Measurements from ENCODE around the gene GFOD2.
"Not testable (repeated sequence)": the region's sequence is repeated elsewhere in the genome, so short reads cannot be mapped to it uniquely, and the experiment has no call there.

GFOD2 gene

GRCh38 chr16:67702130-67702529, 17.0 kb downstream of the GFOD2 start:
- no peak for DNase-seq (ENCODE audit: low spot score)

DNA sequence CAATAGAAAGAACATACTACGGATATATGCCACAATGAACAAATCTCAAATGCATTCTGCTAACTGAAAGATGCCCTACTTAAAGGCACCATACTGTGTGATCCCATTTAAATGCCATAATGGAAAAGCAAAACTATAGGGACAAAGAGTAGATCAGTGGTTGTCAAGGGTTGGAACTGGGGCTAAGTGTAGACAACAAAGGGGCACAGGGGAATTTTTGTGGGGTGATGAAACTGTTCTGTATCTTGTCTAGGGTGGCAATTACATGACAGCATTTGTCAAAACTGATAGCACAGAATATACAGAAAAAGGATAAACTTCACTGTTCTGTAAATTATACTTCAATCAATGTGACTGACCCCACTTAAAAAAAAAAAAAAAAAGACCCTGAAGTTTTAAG, 17.7 kb downstream of the GFOD2 start:
- no peak for DNase-seq (ENCODE audit: low spot score)

DNA sequence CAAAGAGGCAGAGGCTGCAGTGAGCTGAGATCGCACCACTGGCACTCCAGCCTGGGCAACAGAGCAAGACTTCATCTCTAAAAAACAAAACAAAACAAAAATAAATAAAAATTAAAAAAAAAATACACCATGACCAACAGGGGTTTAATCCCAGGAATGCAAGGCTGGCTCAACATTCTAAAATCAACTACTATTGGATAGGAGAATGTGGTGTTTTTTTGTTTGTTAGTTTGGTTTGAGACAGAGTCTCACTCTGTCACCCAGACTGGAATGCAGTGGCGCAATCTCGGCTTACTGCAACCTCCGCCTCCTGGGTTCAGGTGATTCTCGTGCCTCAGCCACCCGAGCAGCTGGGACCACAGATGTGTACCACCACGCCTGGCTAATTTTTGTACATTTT, 19.9 kb downstream of the GFOD2 start:
- DNase-seq (ENCODE audit: low spot score), result no peak

- no peak for DNase-seq (ENCODE audit: low spot score)
These were observed 21.5 kb downstream of the GFOD2 start for GRCh38 chr16:67697422-67698185.

- DNase-seq (ENCODE audit: low spot score), result no peak
These were observed 24.5 kb downstream of the GFOD2 start for GRCh38 chr16:67694611-67695010.

- not testable (repeated sequence) for DNase-seq (ENCODE audit: low spot score)
These were observed 25.4 kb downstream of the GFOD2 start for GRCh38 chr16:67693517-67694285.

DNA sequence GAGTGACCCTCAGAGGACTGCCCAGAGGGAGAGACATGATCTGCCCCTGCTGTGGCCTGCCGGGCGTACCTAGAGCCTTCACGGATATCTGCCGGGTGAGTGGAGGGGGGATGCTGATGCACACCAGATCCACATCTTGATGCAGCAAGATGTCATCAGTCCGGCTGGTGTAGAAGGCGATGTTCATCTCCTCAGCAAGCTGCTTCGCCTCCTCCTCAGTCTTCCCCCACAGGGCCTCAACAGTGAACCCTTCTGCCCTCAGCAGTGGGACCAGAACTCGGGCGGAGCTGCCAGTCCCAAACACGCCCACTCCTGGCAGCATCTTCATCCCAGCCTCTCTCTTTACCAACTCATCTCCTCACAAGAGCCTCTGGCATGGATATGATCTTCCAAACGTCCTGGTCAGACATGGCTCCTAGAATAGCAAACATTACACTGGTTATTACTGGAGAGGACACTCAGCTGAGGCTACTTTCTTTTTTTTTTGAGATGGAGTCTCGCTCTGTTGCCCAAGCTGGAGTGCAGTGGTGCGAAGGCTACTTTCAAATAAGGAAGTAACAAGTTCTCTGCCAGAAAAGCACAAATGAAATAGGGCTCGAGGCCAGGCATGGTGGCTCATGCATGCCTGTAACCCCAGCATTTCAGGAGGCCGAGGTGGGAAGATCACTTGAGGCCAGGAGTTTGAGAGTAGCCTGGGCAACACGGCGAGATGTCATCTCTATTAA, 33.6 kb downstream of the GFOD2 start:
- DNase-seq (ENCODE audit: low spot score), result peak; percentile 34

GRCh38 chr16:67683767-67684166, 35.3 kb downstream of the GFOD2 start:
- no peak for DNase-seq (ENCODE audit: low spot score)

DNA sequence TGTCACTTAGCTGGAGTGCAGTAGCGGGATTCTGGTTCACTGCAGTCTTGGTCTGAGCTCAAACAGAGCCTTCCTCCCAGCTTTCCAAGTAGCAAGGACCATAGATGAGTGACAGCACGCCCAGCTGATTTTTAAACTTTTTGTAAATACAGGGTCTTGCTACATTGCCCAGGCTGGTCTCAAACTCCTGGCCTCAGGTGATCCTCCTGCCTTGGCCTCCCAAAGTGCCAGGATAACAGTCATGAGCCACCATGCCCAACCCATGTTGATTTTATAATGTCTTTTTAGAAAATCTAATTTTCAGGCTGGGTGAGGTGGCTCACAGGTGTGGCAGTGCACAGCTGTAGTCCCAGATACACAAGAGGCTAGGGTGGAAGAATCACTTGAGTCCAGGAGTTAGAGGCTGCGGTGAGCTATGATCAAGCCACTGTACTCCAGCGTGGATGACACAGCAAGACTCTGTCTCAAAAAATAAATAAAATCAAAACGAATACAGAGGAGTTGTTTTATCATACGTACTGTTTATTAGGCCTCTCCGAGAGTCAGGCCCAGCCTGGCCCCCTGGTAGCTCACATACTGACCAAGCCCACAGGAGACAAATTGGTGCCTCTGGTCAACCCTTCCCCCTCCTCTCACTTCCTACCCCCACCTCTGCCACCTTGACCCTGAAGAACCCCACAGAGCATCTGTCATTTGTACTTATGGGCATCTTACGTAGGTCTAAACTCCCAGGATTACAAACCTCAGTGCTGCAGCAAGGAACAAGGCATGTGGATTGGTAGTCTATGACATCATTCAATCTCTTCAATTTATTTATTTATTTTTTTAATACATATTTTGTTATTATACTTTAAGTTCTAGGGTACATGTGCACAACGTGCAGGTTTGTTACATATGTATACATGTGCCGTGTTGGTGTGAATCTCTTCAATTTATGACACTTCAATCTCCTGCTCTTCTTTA, 38.9 kb downstream of the GFOD2 start:
- DNase-seq (ENCODE audit: low spot score), result no peak

DNA sequence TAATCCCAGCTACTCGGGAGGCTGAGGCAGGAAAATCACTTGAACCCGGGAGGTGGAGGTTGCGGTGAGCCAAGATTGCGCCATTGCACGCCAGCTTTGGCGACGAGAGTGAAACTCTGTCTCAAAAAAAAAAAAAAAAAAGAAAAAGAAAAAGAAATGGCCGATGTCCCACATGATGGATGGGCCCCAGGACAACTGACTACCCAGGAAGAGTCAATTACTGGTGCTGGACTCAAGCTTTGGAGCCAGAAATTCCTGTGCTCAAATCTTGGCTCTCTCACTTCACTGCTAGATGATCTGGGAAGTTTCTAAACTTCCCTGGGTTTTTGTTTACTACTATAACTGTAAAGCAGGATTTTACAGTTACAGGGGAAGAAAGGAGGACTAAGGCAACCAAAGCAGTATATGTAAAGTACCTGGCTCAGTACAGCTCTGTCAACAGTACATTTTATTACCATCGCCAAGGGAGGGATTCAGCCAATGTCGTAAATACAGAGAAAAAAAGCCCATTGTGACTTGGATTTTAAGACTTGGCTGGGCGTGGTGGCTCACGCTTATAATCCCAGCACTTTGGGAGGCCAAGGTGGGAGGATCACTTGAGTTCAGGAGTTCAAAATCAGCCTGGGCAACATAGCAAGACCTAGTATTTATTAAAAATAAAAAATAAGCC, 40.6 kb downstream of the GFOD2 start:
- no peak for DNase-seq (ENCODE audit: low spot score)

- DNase-seq (ENCODE audit: low spot score), result no peak
These were observed 41.4 kb downstream of the GFOD2 start for GRCh38 chr16:67677712-67678111.

- no peak for DNase-seq (ENCODE audit: low spot score)
These were observed 42.2 kb downstream of the GFOD2 start for GRCh38 chr16:67676939-67677338.

DNA sequence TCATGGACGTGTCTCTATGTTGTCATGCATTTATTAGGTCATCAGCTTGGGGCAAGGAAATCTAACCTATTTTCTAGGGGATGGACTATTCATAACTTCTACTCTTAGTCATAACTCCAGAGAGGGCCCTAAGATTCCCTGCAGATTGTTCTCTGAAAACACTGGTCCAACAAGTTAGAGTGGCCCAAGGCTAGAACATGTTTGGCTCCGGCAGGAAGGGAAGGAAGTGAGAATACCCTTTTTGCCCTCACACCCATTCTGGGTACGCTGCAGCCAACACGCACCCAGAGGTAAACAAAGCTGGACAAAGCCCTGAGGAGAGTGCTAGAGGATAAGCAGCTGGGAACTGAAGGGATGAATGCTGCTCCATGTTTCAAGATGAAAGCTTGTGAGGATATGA, 42.6 kb downstream of the GFOD2 start:
- no peak for DNase-seq (ENCODE audit: low spot score)

GRCh38 chr16:67675999-67676398, 43.1 kb downstream of the GFOD2 start:
- DNase-seq (ENCODE audit: low spot score), result no peak

DNA sequence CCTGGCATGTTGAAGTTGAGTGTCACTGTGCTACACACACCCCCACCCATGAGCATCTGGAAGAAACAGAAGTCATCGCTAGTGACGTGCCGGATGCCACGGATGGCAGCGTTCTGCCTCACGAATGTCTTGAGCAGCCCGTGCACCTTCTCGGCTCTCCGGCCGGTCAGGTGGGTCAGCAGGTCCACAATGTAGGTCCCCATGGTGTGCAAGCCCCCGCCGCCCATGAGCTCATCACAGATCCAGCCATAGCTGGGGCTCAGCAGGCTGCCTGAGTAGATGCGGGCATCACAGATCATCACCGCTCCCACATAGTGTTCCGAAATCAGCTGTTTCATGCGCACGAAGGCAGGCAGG, 43.6 kb downstream of the GFOD2 start:
- DNase-seq (ENCODE audit: low spot score), result no peak

DNA sequence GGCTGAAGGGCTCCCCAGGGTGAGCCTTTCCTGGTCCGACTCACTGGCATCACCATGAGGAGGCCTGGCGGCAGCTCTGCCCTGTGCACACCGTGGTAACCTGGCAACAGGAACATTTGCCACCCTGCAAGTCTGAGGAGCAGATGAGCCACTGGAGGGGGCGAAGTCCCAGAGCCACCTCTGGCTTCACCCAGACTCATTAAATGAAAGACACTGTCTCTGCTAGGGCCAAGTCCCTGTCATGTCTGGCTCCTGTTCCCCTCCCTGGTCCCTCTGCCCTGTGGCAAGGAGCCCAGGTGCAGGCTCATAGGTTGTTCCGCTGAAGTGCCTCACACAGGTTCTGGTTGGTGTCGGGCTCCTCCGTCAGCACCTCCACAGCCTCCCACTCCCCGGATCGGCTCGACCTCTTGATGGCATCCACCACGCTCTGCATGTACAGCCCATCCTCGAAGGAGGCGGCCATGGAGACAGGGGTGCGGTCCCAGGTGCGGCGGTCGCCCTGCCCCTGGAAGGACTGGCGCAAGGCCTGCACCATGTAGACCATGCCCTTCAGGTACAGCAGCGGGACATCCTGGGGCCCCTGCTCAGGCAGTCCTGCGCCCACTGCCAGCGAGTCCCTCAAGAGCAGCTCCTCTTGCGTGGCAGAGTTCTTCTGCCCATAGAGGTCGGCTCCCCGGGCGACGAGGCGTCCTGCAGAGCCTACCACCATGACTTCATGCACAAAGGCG, 44.1 kb downstream of the GFOD2 start:
- no peak for DNase-seq (ENCODE audit: low spot score)

DNA sequence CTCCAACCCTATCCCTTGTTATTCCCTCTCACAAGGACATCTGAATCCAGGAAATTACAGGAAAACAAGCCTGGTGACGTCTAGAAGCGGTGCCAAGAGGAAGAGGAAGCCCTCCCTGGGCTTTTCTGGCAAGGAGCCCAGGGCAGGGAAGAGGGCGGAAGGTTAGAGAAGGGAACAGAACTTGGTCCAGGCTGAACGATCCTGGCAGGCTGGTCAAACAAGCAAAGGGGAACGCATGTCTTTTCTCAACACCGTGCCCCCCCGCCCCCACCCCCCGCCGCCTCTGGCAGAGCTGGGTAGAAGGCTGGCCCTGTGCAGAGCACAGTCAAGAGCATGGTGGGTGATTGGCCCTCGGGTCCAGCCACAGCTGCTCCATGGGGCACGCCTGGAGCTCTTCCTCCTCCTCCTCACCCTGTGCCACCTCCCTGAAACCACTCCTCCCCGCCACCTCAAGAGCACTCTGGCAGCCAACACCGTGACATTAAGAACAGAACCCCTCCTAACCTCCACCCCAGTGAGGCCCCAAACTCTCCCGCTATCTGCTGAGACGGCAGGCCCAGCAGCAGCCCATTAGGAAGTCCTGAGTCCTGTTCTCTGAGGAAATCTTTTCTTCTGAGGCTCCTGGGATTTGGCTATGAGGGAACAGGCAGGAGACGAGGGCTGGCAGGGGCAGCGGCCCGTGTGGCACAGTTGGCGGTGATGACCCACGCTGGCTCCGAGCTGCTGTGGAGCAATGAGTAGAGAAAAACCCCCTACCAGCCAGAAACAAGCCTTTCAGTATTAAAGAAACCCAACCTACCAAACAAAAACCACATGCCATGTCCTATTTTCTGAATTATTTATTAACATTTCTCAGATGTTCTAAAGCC, 45.2 kb downstream of the GFOD2 start:
- DNase-seq (ENCODE audit: low spot score), result no peak

- DNase-seq (ENCODE audit: low spot score), result peak; percentile 86
These were observed 46.1 kb downstream of the GFOD2 start for GRCh38 chr16:67672739-67673662.

All from germinal center (tissue), 1 donor.